Measurements from ENCODE around the gene INO80C. TPM values are rescaled to one million over a fixed set of nuclear protein-coding genes. Genes with fewer than 3 reads are reported as not detected.

The INO80C gene
- polyA plus RNA-seq, 1 donor, result 31.2 TPM

DNA sequence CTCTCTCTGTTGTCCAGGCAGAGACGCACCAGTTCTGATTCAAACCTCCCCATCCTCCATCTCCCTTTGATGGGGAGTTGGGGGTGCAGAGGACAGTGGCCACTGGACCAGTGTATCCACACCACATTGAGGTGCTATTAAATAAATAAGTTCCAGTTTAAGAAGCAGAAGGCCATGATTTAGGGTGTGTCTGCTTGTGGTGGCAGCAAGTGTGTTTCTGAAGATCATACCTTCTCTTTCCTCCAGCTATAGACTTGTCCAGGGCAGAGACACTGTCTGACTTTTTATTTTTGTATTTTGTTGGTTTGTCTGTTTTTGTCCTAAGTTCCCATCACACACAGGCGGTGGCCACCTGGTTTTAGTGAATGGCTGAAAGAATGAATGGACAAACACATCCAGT lies 16.5 kb upstream of the INO80C start:
- DNase-seq, result no peak

DNA sequence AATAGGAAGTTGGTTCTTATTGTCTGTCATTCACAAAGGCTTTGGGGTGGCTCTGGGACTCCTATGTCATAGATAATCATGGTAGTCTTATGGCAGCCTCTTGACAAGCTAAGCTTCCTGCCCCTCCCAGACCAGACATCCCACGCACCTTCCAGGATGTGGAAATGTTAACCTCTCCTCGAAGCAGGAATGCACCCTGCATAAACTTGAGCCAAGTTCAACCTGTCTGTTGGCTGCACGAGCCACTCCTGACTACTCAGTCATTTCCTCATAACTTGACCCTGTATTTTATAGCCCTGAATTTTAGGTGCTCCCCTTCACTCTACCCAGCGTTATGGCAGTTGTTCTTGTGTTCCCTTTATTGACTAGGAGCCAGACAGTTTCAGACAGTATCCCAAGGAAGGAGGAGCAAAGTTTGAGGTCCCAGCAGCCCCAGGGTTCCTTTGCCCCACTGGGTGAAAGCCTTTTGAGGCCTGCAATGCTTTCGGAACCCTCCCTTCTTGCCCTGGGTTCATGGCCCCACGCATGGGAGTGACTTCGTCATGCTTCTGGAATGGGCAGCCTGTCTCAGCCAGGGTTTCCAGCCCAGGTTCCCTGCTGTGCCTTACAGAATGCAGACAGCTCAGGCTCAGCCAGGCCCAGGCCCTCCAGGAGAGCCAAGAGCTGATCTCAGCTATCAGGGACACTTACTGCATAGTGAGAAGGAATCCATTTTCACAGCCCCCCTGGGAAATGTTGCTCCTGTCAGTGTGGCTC lies 15.6 kb upstream of the INO80C start:
- no peak for DNase-seq

DNA sequence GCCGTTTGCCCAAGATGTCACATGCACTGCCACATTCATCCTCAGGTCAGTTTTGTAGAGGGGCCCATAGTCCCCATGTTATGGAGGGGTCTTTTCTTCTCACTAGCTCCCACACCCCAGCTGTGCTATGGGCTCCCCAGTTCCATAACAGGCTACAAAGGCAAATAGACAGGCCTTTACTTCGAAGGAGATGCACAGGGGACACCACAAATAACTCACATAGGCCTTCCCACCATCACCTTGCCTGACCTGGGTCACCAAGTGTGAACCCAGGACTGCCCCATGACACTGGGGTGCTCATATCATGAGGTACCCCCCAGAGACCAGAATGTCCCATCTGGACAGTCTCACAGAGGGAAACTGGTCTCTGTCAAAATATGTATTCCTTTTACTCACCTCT lies 15.0 kb upstream of the INO80C start:
- DNase-seq, result no peak

DNA sequence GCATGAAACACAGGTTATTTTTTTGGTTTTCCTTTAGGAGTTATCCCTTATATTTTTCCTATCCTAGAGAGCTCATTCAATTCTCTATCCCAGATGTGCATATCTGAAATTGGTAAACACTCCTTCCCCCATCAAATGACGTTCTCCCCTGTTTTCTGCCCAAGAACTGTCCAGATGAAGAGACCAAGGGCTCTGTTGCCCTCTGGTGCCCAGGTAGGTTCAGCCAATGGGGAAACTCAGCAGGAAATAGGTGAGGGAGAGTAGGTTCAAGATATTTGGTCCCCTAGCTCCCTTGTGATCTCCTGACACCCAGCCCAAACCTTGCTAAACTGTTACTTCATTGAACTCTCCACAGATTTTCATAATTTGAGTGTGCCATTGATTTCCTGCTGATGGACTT lies 14.1 kb upstream of the INO80C start:
- no peak for DNase-seq

DNA sequence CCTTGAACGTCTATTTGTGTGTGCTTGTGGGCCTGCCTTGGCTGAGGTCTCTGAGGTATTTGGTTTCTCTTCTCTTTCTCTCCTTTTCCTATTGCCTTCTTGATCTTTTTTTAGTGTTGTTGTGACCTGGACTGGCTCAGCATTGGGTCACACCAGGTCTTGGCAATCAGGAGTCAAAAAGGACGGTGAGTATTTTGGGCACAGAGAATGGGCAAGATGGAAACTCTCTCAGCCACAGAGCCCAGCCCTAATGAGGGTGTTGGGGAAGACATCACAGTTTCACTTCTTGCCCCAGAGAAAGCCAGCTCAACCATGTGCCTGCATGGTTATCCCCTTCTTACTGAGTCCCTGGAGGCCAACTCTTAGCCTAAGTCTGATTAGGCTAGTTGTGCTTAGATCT lies 13.7 kb upstream of the INO80C start:
- DNase-seq, result no peak

DNA sequence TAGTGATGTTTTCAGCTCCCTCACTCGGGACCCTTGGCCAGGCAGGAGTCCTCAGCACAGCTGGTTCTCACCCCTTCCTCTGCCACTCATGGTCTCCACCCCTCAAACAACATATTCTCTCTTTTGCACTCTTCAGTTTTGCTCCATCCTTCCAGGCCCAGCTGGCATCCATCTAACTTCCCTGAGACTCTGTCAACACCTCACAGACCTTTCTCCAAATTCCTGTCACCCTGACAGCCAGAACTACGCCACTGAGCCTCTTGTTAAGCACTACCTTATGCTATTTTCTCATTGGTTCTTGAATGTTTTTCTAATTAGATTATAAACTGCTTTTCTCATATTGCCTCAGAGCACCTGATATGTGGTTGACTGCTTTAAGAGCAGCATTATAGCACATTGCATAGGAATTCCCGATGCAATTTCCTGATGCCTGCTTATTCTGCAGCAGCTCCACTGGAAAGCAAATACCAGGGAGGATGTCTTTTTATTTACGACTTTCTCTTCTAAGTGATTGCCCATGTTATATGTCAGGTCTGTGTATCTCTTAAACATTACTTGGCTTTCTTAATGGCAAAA lies 12.4 kb upstream of the INO80C start:
- peak; percentile 25 for DNase-seq

DNA sequence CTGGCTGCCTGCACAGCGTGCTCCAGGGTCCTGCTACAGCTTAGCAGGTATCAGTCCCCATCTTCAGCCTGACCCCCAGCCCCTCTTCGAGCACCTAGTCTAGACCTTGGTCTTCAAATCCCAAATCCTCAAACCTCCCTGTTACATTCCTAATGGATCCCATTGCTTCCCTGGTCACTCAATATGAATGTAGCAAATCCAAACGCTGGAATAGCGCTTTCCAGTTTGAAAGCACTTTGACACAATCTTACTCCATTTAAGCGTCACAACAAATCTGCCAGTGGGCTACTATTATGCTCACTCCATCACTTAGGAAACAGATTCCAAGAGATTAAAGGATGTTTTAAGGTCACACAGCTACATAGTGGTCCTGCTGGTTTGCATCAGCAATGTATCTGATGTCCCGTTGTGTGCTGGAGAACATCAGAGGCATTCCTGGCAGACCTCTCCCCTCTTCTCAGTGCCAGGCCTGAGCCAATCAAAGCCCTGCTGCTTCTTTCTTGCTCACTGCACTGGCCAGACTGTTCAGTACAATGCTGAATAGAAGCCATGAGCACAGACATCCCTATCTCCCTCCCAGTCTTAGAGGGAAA lies 11.1 kb upstream of the INO80C start:
- DNase-seq, result no peak

DNA sequence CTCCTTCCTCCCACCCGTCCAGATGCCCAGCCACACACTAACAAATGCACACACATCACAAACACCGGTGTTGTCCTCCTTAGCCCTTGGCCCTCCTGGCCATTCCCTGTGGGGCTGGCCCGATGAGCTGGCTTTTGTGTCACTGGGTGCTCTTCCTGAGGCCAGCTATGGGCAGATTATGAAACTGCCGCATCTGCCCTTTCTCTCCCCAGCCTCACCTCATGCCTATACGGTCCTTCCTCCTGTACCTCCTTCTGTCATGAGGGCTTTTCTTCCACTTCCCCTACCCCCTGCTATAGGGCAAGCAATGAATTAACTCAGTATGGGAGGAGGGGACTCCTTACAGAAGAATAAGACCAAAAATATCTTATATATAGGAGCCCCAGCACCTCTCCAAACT lies 10.3 kb upstream of the INO80C start:
- DNase-seq, result no peak

DNA sequence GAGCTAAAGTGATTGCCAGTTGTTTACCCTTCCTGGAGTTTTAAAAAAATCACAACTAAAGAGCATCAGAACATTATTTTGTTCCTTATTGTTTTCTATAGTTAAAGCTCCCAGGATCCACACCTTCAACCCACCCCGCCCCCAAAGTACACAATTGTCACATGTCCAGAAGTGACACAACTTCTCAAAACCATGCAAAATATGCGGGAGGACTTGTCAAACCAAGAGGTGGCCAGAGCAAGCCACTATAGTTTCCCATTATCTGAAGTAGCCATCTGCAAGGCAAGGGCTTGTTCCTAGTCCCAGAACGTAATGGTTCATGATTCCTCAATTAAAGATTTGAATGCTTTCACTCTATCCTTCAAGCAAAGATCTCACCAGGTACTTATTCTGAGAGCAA lies 9.9 kb upstream of the INO80C start:
- DNase-seq, result no peak

DNA sequence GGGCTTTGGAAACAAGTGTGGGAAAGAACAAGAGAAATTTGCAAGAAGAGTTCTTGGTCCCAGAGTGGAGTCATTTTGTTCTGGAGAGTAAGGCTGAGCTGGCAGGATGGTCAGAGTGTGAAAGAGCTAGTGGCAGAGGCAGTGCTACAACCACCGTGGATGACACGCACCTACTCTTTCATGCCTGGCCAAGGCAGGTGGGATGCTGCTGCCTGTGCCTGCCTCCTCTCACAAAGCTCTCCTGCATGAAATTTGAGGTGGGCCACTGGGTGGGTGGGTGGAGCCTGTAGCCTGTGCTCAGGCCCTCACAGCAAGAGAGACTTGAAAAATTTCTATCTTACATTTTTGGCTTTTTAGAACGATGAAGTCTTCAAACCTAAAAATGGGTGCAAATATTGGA lies 9.4 kb upstream of the INO80C start:
- DNase-seq, result no peak

DNA sequence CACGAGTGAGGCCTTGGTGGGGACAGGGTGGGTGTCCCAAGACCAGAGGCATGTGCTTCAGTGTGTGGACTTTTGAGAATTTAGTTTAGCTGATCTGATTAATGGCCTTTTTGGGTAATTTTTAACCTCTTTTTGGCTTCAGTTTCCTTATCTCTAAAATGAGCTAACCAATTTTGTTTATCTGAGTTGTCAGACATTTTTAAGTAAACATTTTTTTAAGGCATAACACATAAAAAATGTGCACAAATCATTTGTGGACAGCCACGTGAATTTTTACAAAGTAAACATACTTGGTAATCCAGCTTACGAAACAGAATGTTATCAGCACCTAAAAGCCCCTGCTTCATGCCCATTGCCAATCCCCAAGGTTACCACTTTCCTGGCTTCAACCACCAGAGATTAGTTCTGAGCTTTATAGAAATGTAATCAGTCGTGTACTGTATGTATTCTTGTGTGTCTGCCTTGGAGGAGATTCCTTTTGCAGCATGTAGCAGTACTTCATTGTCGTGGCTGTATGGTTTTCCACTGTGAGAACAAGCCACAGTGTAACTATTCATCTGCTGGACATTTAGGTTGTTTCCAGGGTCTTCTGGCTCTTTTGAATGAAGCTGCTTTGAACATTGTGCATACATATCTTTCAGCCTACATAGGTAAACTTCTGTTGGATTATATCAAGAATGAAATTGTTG lies 8.4 kb upstream of the INO80C start:
- no peak for DNase-seq

DNA sequence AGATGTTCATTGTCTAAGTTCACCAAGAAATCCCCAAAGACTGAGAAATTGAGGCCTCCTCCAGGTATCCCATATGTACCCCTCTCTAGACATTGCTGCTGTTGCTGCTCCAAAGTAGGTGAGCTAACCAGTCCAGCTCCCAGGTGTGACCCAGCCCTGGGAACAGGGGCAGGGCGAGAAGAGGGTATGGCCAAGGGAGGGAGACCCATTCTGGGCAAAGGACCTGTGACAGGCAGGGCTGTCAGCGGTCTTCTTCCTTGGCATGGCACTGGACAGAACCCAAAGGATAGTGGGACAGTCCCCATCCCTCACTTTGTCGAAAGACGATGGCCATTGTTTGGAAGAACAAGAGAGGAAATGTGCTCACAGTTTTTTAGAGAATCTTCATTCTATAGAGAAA lies 7.2 kb upstream of the INO80C start:
- no peak for DNase-seq

DNA sequence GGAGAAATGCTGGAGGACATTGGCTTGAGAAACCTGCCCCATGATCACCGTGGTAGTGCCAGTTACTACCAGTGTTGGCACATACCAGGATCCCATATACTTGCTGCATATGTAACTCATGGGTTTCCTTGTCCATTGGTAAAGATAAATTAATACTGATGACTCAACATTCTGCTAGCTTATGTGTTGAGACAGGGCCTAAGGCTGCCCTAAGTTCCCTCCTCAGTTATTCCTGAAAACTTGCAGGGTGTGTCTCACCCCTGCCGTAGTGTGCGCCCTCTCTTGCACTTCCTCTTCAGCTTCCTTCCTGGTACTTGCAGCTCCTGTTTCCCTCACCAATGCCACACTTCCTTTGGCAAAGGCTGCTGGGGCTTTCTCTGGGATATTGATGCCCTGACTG lies 4.3 kb upstream of the INO80C start:
- DNase-seq, result no peak

DNA sequence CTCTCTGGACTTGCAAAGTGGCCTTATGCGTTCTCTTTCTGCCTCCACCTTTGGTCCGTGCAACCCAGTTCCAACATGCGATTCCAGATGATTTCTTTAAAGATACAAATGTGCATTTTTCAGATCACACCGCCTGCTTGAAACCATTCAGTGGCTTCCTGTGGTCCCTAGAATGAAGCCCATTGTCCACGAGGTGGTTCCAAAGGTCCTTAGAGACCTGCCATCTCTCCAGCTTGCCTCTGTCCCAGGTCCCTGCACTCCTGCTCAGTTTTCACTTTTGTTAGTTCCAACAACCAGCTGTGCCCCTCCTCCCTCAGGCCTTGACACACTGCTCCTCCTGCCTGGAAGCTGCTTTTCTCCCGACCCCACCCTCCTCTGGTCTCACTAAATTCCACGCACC lies 3.6 kb upstream of the INO80C start:
- no peak for DNase-seq

DNA sequence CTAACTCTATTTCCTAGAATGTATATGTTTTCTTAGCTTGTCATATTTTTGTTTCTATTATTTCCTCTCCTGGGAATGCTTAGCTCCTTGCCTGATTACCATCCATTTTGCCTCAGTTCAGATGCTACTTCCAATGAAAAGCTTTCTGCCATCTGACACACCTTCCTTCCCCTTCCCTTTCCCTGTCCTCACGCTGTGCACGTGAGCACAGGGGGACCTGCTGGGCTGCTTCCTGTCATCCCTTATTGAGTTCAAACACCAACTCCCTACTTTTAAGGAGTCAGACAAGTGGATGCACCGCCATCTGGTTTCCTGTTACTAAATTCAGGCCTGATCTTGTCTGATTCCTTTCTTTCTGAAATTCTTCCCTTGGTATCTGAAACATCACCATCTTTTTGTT lies 2.4 kb upstream of the INO80C start:
- DNase-seq, result no peak

DNA sequence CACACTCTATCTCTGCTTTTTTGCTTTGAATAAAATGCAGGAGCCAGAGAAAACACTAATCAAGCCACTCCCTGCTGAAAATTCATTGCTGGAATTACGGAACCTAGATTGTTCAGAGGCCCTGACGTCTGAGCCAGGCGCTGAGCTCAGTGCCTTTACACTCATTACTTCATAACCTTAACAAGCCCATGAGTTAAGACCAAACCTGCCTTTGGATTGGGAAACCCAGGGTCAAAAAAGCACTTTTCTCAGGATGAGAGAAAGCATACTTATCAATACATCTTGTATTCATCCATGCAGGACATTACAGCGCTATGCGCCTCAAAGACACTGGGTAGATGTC lies 762 bp downstream of the INO80C start:
- DNase-seq, result no peak

DNA sequence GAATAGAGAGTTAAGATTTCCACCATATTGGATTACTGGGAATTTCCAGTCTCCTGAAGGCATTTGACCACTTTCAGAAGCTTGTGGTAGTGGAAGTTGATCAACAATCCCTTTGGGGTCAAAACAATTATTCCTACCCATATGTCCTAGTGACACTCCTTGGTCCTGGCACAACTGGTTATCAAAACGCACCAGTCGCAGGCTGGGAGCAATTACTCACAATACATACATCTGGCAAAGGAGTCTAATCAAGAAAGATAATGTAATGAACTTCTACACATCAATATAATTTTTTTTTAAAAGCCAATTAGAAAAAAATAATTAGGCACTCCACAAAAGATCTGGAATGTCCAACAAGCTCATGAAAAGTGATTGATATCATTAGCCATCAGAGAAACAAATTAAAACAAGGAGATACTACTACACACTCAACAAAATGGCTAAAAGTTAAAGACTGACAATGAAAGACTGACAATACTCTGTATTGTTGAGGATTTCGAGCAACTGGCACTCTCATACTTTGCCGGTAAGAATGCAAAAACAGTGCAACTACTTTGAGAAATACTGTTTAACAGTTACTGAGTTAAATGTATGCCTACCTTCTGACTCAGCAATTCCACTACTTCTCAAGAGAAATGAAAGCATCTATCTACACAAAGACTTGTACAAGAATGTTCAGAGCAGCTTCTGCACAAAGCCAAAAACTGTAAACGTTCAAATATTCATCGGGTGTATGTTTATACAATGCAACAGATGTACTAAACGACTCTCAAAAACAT lies 2.0 kb downstream of the INO80C start:
- no peak for DNase-seq

DNA sequence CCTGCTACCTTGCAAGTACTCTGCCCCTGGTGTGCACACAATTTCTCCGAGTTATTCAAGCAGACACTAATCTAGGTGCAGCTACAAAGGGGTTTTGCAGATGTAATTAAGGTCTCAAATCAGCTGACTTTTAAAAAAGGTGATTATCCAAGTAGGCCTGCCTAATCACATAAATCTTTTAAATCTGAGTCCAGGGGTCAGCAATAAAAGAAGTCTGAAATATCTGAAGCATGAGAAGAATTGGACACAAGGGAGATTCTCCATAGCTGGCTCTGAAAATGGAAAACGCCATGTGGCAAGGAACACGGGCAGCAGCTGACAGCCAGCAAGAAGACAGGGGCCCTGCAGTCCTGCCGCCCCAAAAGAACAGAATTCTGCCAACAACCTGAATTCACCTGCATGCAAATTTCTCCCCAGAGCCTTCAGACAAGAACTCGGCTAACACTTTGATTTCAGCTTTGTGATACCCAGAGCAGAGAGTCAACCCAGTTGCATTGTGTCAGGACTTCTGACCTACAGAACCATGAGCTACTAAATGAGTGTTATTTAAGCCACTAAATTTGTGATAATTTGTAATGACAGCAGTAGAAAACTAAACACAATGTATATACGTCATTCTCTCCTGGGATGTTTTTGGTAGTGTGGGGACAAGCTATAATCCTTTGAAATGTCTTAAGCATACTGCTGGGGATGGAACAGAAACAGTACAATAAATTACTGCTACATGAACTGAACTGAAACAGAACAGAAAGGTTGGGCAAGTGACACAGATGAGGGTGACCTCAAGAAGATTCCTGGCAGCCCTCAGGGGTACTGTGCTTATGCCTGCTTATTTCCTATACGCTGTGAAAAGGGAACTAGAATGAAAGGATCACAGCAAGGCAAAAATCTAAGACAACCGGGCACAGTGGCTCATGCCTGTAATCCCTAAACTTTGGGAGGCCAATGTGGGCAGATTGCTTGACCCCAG lies 3.2 kb downstream of the INO80C start:
- no peak for DNase-seq

DNA sequence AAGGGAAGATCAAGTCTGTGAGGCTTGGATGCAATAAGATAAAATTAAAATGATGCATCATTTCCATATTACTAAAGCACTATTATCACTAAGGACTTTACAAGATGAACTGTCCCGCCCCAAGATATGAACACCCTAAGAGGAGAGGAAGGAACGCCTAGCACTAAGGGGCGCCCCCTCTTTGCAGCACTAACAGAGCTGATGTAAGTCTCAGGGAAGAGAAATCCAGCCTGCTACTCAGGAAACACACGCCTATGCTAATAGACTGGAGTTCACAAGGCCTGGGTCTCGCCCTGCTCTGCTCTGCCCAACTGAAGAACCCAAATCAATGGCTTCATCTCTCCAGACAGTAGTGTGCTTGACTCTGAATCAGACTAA lies 6.1 kb downstream of the INO80C start:
- DNase-seq, result no peak

DNA sequence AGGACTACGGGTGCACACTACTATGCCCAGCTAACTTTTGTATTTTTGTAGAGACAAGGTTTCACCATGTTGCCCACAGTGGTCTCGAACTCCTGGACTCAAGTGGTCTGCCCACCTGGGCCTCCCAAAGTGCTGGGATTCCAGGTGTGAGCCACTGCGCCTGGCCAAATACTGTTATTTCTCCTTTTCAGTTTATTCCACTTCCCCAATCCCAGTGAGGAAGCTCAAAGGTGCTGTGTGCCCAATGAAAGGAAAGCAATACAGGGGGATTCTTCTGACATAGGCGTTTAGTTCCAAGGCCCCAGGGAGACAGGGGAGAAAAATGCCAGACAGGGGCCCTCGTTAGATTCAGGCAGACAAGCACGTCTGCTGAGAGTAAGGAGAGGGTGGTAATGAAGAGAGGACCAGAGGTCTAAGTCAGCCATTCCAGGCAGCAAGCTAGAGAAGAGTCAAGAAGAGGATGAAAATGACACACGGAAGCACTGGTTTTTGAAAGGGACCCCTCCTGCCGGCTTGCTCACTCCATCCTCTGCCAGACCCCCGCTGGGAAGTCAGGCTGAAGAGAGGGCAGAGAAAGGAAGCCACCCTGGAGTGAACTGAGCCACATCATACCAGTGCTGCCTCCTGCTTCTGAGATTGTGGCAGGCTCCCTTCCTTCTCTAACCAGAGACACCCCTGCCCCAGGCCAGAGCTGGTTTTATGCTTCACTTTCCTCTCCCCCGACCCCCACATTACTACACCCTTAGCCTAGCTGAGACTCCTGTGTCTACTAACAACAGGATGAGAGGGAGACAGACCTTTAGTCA lies 6.7 kb downstream of the INO80C start:
- DNase-seq, result no peak
